Mucosa of descending colon (tissue), 3 donors: ENCODE measurements around the gene PEX19. TPM values are rescaled to one million over a fixed set of nuclear protein-coding genes. Genes with fewer than 3 reads are reported as not detected.
A peak's percentile ranks its signal among the peaks of the same experiment; 100 is the strongest.

Experiments used
- ATAC-seq: fragments of 200-7000 bp; cut with Tn5 transposase; one replicate; pipeline ENCODE4 v1.9.1; 2020; ENCODE audit warnings: mild to moderate bottlenecking, moderate library complexity
- DNase-seq, 3 donors: peaks; one replicate each; pipeline ENCODE4 v3.0.0-alpha.2; 2020
- H3K36me3 ChIP-seq: fragments of 200-600 bp; one replicate; pipeline ENCODE4 v1.8.0; 2021; ENCODE audit warnings: low read depth, mild to moderate bottlenecking
- H3K4me1 ChIP-seq: fragments of 200-600 bp; one replicate; pipeline ENCODE4 v1.8.0; 2021; ENCODE audit warnings: low read depth, mild to moderate bottlenecking
- H3K4me3 ChIP-seq: fragments of 200-600 bp; one replicate; pipeline ENCODE4 v1.8.0; 2021; ENCODE audit warnings: mild to moderate bottlenecking
- H3K9me3 ChIP-seq: fragments of 200-600 bp; one replicate; pipeline ENCODE4 v1.8.0; 2021; ENCODE audit warnings: mild to moderate bottlenecking
- CTCF ChIP-seq: fragments of 200-600 bp; IDR thresholded peaks from one replicate; pipeline ENCODE4 v1.8.0; 2022; ENCODE audit warnings: antibody characterized with exemption, mild to moderate bottlenecking
- intact Hi-C, 2 donors: fragments of 100-400 bp; cut with DNase I in 1 of 2; cut with micrococcal nuclease in 1 of 2; formaldehyde crosslinking; loops; one replicate each; pipeline versions ENCODE4 v1.11.0 to v1.11.1; 2022; cut with DNase I, micrococcal nuclease
- total RNA-seq, 3 donors: library from RNA; stranded (reverse); fragmentation: NEBNext Ultra II Directional in 2 of 3; extraction: Animal tissue kit (Norgen Biotek cat#: 25700) in 2 of 3; gene quantifications; one replicate each; pipeline versions ENCODE4 v1.2.1 to v1.2.4, GENCODE V29; 2021 to 2023
- donor health status: DM: no; HTN: no; CAD: no; lungs with moderate emphysema.
- donor health status: DM: no; HTN: no; CAD: no.
- donor health status: DM: no; HTN: yes; CAD: no.

Gene PEX19
- total RNA-seq, 3 donors from 2014 or later, result 53.7 to 82.0 (median 76.3) TPM

GRCh38 chr1:160308451-160309184 is 23.7 kb upstream of the PEX19 start:
- intact Hi-C loops, result no loop called here
- TF ChIP-seq CTCF, result no peak
- ATAC-seq, result no peak

GRCh38 chr1:160307118-160307791 is 22.3 kb upstream of the PEX19 start:
- H3K4me1 ChIP-seq, result no peaks in the 10 kb centered on the region
- peaks cover 30% of the 10 kb centered on the region for H3K36me3 ChIP-seq
- no peaks in the 10 kb centered on the region for H3K9me3 ChIP-seq
- DNase-seq, result no peak
- no peak overlapping the region for H3K4me3 ChIP-seq
- ATAC-seq, result peak; percentile 37
- intact Hi-C loops, result no loop called here
- TF ChIP-seq CTCF, result no peak

More at GRCh38 chr1:160308451-160309184, 23.7 kb upstream of the PEX19 start:
- Histone ChIP-seq H3K4me3 (no peak overlapping the region), H3K4me1 (no peaks in the 10 kb centered on the region), H3K36me3 (peaks cover 34% of the 10 kb centered on the region), H3K9me3 (no peaks in the 10 kb centered on the region)
- DNase-seq, result no peak

- no peak for TF ChIP-seq CTCF
- no peaks in the 10 kb centered on the region for H3K9me3 ChIP-seq
- DNase-seq, result no peak
- peaks cover 32% of the 10 kb centered on the region for H3K36me3 ChIP-seq
- ATAC-seq, result no peak
- intact Hi-C loops, result no loop called here
- no peak overlapping the region for H3K4me3 ChIP-seq
- no peaks in the 10 kb centered on the region for H3K4me1 ChIP-seq
Measured at GRCh38 chr1:160300173-160300572, 15.2 kb upstream of the PEX19 start.

GRCh38 chr1:160296036-160296435 is 11.1 kb upstream of the PEX19 start:
- no peaks in the 10 kb centered on the region for H3K9me3 ChIP-seq
- intact Hi-C loops, result no loop called here
- H3K4me1 ChIP-seq, result no peaks in the 10 kb centered on the region
- no peak for TF ChIP-seq CTCF
- peaks cover 59% of the 10 kb centered on the region for H3K36me3 ChIP-seq
- H3K4me3 ChIP-seq, result no peak overlapping the region
- DNase-seq (no peak), ATAC-seq (no peak)

- H3K9me3 ChIP-seq, result no peaks in the 10 kb centered on the region
- intact Hi-C loops, result no loop called here
- peaks cover 59% of the 10 kb centered on the region for H3K36me3 ChIP-seq
- no peak overlapping the region for H3K4me3 ChIP-seq
- ATAC-seq, result no peak
- DNase-seq, result no peak
- no peak for TF ChIP-seq CTCF
- no peaks in the 10 kb centered on the region for H3K4me1 ChIP-seq
Measured at GRCh38 chr1:160293020-160293968, 8.4 kb upstream of the PEX19 start.
